HepG2 (cell line): ENCODE data around the gene PRADC1. TPM values are rescaled to one million over a fixed set of nuclear protein-coding genes. Genes with fewer than 3 reads are reported as not detected.

Experiments used
- ARNTL ChIP-seq: sonication (generic); formaldehyde crosslinking; IDR thresholded peaks from 2 replicates; pipeline ENCODE4 v1.4.0; 2020; ENCODE audit warnings: mild to moderate bottlenecking, missing genetic modification reagents
- BCL6 ChIP-seq: IDR thresholded peaks from 2 replicates; pipeline ENCODE4 v1.6.1; 2016; ENCODE audit warnings: missing genetic modification reagents, missing compliant biosample characterization
- GTF3A ChIP-seq: sonication (generic); formaldehyde crosslinking; conservative IDR thresholded peaks from 2 replicates; pipeline ENCODE4 v1.4.0; 2020; ENCODE audit warnings: mild to moderate bottlenecking, missing genetic modification reagents
- HOXA9 ChIP-seq: sonication (generic); formaldehyde crosslinking; IDR thresholded peaks from 2 replicates; pipeline ENCODE4 v1.8.1; 2022; ENCODE audit warnings: missing genetic modification reagents, mild to moderate bottlenecking, moderate library complexity, borderline replicate concordance
- ISX ChIP-seq: sonication (generic); formaldehyde crosslinking; conservative IDR thresholded peaks from 2 replicates; pipeline ENCODE4 v1.5.0; 2020; ENCODE audit warnings: missing genetic modification reagents
- KIAA2018 ChIP-seq: sonication (generic); formaldehyde crosslinking; IDR thresholded peaks from 2 replicates; pipeline ENCODE4 v1.5.0; 2020; ENCODE audit warnings: mild to moderate bottlenecking, missing genetic modification reagents, borderline replicate concordance
- MAFG ChIP-seq: sonication (generic); formaldehyde crosslinking; IDR thresholded peaks from 2 replicates; pipeline ENCODE4 v1.5.1; 2020; ENCODE audit warnings: mild to moderate bottlenecking, missing genetic modification reagents
- MED1 ChIP-seq: sonication (generic); formaldehyde crosslinking; IDR thresholded peaks from 2 replicates; pipeline ENCODE4 v1.4.0; 2020; ENCODE audit warnings: missing genetic modification reagents
- MIER3 ChIP-seq: IDR thresholded peaks from 2 replicates; pipeline ENCODE4 v1.6.1; 2016; ENCODE audit warnings: missing compliant biosample characterization, borderline replicate concordance
- POGZ ChIP-seq: sonication (generic); formaldehyde crosslinking; IDR thresholded peaks from 2 replicates; pipeline ENCODE4 v1.4.0; 2020; ENCODE audit warnings: mild to moderate bottlenecking, missing genetic modification reagents
- SIN3A ChIP-seq: IDR thresholded peaks from 2 replicates; pipeline ENCODE4 v1.6.1; 2011; ENCODE audit warnings: low read depth, mild to moderate bottlenecking, control low read depth, low read length, borderline replicate concordance
- THAP11 ChIP-seq: IDR thresholded peaks from 2 replicates; pipeline ENCODE4 v1.6.1; 2016; ENCODE audit warnings: missing biosample characterization, missing genetic modification reagents
- ZBED4 ChIP-seq: sonication (generic); formaldehyde crosslinking; IDR thresholded peaks from 2 replicates; pipeline ENCODE4 v1.4.0; 2020; ENCODE audit warnings: missing genetic modification reagents, borderline replicate concordance
- ZNF205 ChIP-seq: IDR thresholded peaks from 2 replicates; pipeline ENCODE4 v1.6.1; 2018; ENCODE audit warnings: missing biosample characterization, missing genetic modification reagents
- ZNF501 ChIP-seq: sonication (generic); formaldehyde crosslinking; IDR thresholded peaks from 2 replicates; pipeline ENCODE4 v1.5.1; 2020; ENCODE audit warnings: mild to moderate bottlenecking, moderate library complexity, missing genetic modification reagents
- ZNF674 ChIP-seq: sonication (generic); formaldehyde crosslinking; IDR thresholded peaks from 2 replicates; pipeline ENCODE4 v1.5.0; 2020; ENCODE audit warnings: low read depth, mild to moderate bottlenecking, missing genetic modification reagents
- polyA plus RNA-seq, 8 experiments: library from polyadenylated mRNA; depleted of rRNA in 3 of 8; stranded (reverse) in 7 of 8; unstranded in 1 of 8; fragments of >200 nt; fragmentation: Illumina TruSeq in 4 of 8; extraction: Trizol in 4 of 8; gene quantifications; 2 replicates each; pipeline versions ENCODE4 v1.2.1 to v1.2.3, GENCODE V29; 2011 to 2016; ENCODE audit warnings: low read depth in 4 of 8, missing spikeins in 1 of 8, mixed read lengths in 1 of 8; ENCODE audit not compliant: insufficient read depth in 1 of 8
- total RNA-seq, 5 experiments: library from RNA; depleted of rRNA; stranded (reverse); fragments of >200 nt; fragmentation: Illumina TruSeq; extraction: Trizol; gene quantifications; 2 replicates each; pipeline ENCODE4 v1.2.3, GENCODE V29; 2016; ENCODE audit warnings: low read depth in 1 of 5
- TF ChIP-seq, protein P1 (sequence below): sonication (generic); formaldehyde crosslinking; conservative IDR thresholded peaks from 2 replicates; pipeline ENCODE4 v1.5.0; 2020; ENCODE audit warnings: missing genetic modification reagents

The PRADC1 gene
- total and polyA plus RNA-seq, 2 of the 13 experiments (the other 11 are each of a cell fraction or from before 2014, with no cell fraction given), result 12.1 to 37.2 TPM

- TF ChIP-seq ZBED4 (CRISPR knock-in tag) (no peak), ISX (CRISPR knock-in tag) (no peak), GTF3A (CRISPR knock-in tag) (no peak), MED1 (CRISPR knock-in tag) (no peak), ZNF501 (CRISPR knock-in tag) (no peak), ZNF205 (CRISPR knock-in tag) (no peak), BCL6 (CRISPR knock-in tag) (no peak), POGZ (CRISPR knock-in tag) (no peak), ZNF674 (CRISPR knock-in tag) (no peak), ARNTL (CRISPR knock-in tag) (no peak), SIN3A (no peak), HOXA9 (CRISPR knock-in tag) (no peak), MAFG (CRISPR knock-in tag) (no peak), KIAA2018 (no peak), MIER3 (CRISPR knock-in tag) (no peak), THAP11 (0 out of 2 replicates have a peak, but pooled peaks have one; percentile 36)
- TF ChIP-seq, protein P1, sequence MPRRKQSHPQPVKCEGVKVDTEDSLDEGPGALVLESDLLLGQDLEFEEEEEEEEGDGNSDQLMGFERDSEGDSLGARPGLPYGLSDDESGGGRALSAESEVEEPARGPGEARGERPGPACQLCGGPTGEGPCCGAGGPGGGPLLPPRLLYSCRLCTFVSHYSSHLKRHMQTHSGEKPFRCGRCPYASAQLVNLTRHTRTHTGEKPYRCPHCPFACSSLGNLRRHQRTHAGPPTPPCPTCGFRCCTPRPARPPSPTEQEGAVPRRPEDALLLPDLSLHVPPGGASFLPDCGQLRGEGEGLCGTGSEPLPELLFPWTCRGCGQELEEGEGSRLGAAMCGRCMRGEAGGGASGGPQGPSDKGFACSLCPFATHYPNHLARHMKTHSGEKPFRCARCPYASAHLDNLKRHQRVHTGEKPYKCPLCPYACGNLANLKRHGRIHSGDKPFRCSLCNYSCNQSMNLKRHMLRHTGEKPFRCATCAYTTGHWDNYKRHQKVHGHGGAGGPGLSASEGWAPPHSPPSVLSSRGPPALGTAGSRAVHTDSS (CRISPR knock-in tag), result no peak
These were observed 27.4 kb upstream of the PRADC1 start (continued) for GRCh38 chr2:73260338-73260984.
